Lung (tissue), 16 donors: Measurements from ENCODE around the gene DGKB. TPM values are rescaled to one million over a fixed set of nuclear protein-coding genes. Genes with fewer than 3 reads are reported as not detected.

Experiments
- ATAC-seq: fragments of 200-7000 bp; cut with Tn5 transposase; one replicate; pipeline ENCODE4 v1.9.1; 2020; ENCODE audit warnings: moderate number of reproducible peaks; ENCODE audit not compliant: insufficient read depth, low FRiP score
- DNase-seq, 3 donors: peaks; one replicate each; pipeline ENCODE4 v3.0.0-alpha.2; 2013 to 2017
- H3K27ac ChIP-seq, 2 donors: one replicate each; pipeline ENCODE4 v1.5.1; 2013; ENCODE audit warnings: mild to moderate bottlenecking in 2 of 2, moderate library complexity in 2 of 2, control low read depth in 1 of 2, inconsistent platforms in 1 of 2, low read depth in 1 of 2, low read length in 1 of 2
- H3K27me3 ChIP-seq, 3 donors: one replicate each; pipeline ENCODE4 v1.5.1; 2013; ENCODE audit warnings: low read length in 2 of 3; ENCODE audit not compliant: control insufficient read depth in 3 of 3, insufficient read depth in 3 of 3
- H3K36me3 ChIP-seq, 4 donors: one replicate each; pipeline ENCODE4 v1.5.1; 2013; ENCODE audit warnings: low read length in 4 of 4, mild to moderate bottlenecking in 1 of 4, moderate library complexity in 1 of 4; ENCODE audit not compliant: control insufficient read depth in 4 of 4, insufficient read depth in 4 of 4
- H3K4me1 ChIP-seq, 5 donors: one replicate each; pipeline ENCODE4 v1.5.1; 2013; ENCODE audit warnings: low read length in 5 of 5, mild to moderate bottlenecking in 2 of 5, moderate library complexity in 1 of 5; ENCODE audit not compliant: control insufficient read depth in 5 of 5, insufficient read depth in 5 of 5
- H3K4me3 ChIP-seq: one replicate; pipeline ENCODE4 v1.5.1; 2013; ENCODE audit warnings: mild to moderate bottlenecking, control low read depth, moderate library complexity
- H3K9ac ChIP-seq, 2 donors: one replicate each; pipeline ENCODE4 v1.5.1; 2013; ENCODE audit warnings: low read length in 2 of 2, control low read depth in 1 of 2; ENCODE audit not compliant: insufficient read depth in 1 of 2
- H3K9me3 ChIP-seq, 4 donors: one replicate each; pipeline ENCODE4 v1.5.1; 2013; ENCODE audit warnings: low read length in 3 of 4, mild to moderate bottlenecking in 1 of 4, moderate library complexity in 1 of 4; ENCODE audit not compliant: control insufficient read depth in 4 of 4, insufficient read depth in 3 of 4
- WGBS, 2 donors: extraction: QIAGEN DNeasy Blood & Tissue Kit; methylation state at CpG; one replicate each; pipeline ENCODE4 v1.1.7; 2013; 5-methylcytosine and 5-hydroxymethylcytosine counted together
- long read RNA-seq, 5 donors: transcript quantifications; one replicate each; lab custom pipeline, GENCODE V29; 2026
- polyA plus RNA-seq, 2 donors: library from polyadenylated mRNA; stranded (reverse); fragments of 200-250 nt; gene quantifications; one replicate each; pipeline ENCODE4 v1.2.1, GENCODE V29; 2013
- total RNA-seq, 2 donors: library from RNA; depleted of rRNA in 1 of 2; stranded (reverse); fragments of >200 nt in 1 of 2; gene quantifications; one replicate each; pipeline ENCODE4 v1.2.1, GENCODE V29; 2014 to 2021
- TF ChIP-seq, protein P1 (sequence below): IDR thresholded peaks from 2 replicates; pipeline ENCODE4 v1.5.1; 2012; ENCODE audit warnings: mild to moderate bottlenecking; ENCODE audit errors: control extremely low read depth, extremely low read depth
- donor health status: control.
- donor health status: control.
- donor health status: Bipolar disorder and iron deficiency.
- donor health status: healthy.
- donor health status: DM: yes; HTN: yes; CAD: no.

Gene DGKB
- total RNA-seq, result under 1 TPM; 0.06 to 0.57 TPM
- polyA plus RNA-seq, result under 1 TPM in 1 of 2 donors, not detected in 1; under 0.01 TPM
- long read RNA-seq, donor 1, result 0 reads
- long read RNA-seq, donor 2, result 0 reads
- long read RNA-seq, donor 3, result 0 reads
- long read RNA-seq, donor 4, result 0 reads
- long read RNA-seq, donor 5, result 0 reads

- peaks cover 0 to 3% (median 0%) of the 10 kb centered on the region in 4 donors for H3K9me3 ChIP-seq
- H3K9ac ChIP-seq, result no peak within 1 kb of the TSS
- WGBS, 2 donors, result 3 to 5% methylated on average over 16 of the region's 16 CpGs
- no peak for ATAC-seq
- TF ChIP-seq, protein P1, sequence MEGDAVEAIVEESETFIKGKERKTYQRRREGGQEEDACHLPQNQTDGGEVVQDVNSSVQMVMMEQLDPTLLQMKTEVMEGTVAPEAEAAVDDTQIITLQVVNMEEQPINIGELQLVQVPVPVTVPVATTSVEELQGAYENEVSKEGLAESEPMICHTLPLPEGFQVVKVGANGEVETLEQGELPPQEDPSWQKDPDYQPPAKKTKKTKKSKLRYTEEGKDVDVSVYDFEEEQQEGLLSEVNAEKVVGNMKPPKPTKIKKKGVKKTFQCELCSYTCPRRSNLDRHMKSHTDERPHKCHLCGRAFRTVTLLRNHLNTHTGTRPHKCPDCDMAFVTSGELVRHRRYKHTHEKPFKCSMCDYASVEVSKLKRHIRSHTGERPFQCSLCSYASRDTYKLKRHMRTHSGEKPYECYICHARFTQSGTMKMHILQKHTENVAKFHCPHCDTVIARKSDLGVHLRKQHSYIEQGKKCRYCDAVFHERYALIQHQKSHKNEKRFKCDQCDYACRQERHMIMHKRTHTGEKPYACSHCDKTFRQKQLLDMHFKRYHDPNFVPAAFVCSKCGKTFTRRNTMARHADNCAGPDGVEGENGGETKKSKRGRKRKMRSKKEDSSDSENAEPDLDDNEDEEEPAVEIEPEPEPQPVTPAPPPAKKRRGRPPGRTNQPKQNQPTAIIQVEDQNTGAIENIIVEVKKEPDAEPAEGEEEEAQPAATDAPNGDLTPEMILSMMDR, result no peak
- H3K36me3 ChIP-seq, result no peaks in the 10 kb centered on the region
- no peak within 1 kb of the TSS for H3K27ac ChIP-seq
- DNase-seq, result peak; percentile 21 to 63 (median 24)
- peaks cover 0 to 15% (median 3%) of the 10 kb centered on the region in 5 donors for H3K4me1 ChIP-seq
- no peak within 1 kb of the TSS for H3K4me3 ChIP-seq
- H3K27me3 ChIP-seq, result peaks cover 0 to 26% (median 11%) of the 10 kb centered on the region in 3 donors
Observed at GRCh38 chr7:14902589-14903067, at the start of gene DGKB. Gene DGKB (minus strand): TSS chr7:14902751.

GRCh38 chr7:14950013-14950412 lies 47.5 kb upstream of the DGKB start:
- 83 to 97% methylated on average over 4 of the region's 4 CpGs for WGBS, 2 donors
- no peak for ATAC-seq
- Histone ChIP-seq H3K36me3 (no peaks in the 10 kb centered on the region), H3K9me3 (no peaks in the 10 kb centered on the region), H3K4me1 (no peaks in the 10 kb centered on the region), H3K27ac (no peak overlapping the region), H3K27me3 (no peaks in the 10 kb centered on the region), H3K9ac (no peak overlapping the region), H3K4me3 (no peak overlapping the region)
- DNase-seq, result no peak
- TF ChIP-seq, protein P1, result no peak

- Histone ChIP-seq H3K4me3 (no peak overlapping the region), H3K27me3 (no peaks in the 10 kb centered on the region), H3K9ac (no peak overlapping the region), H3K4me1 (peaks cover 0 to 3% (median 0%) of the 10 kb centered on the region in 5 donors), H3K9me3 (no peaks in the 10 kb centered on the region), H3K36me3 (no peaks in the 10 kb centered on the region), H3K27ac (no peak overlapping the region)
- TF ChIP-seq, protein P1, result no peak
- DNase-seq (no peak), ATAC-seq (no peak)
- 47 to 56% methylated on average over 1 of the region's 1 CpG for WGBS, 2 donors
Observed at GRCh38 chr7:14938181-14938580, 35.6 kb upstream of the DGKB start.

- ATAC-seq (no peak), DNase-seq (no peak)
- no peaks in the 10 kb centered on the region for H3K9me3 ChIP-seq
- WGBS, 2 donors, result 65 to 84% methylated on average over 1 of the region's 1 CpG
- no peaks in the 10 kb centered on the region for H3K27me3 ChIP-seq
- no peak overlapping the region for H3K9ac ChIP-seq
- no peaks in the 10 kb centered on the region for H3K36me3 ChIP-seq
- H3K4me3 ChIP-seq, result no peak overlapping the region
- H3K4me1 ChIP-seq, result peaks cover 0 to 3% (median 0%) of the 10 kb centered on the region in 5 donors
- TF ChIP-seq, protein P1, result no peak
- H3K27ac ChIP-seq, result no peak overlapping the region
Observed at GRCh38 chr7:14937581-14937980, 35.0 kb upstream of the DGKB start.
